Measurements from ENCODE around the gene JAKMIP1. TPM values are rescaled to one million over a fixed set of nuclear protein-coding genes. Genes with fewer than 3 reads are reported as not detected.

Gene JAKMIP1
- total RNA-seq, 2 experiments from 2014 or later: 2.0 to 2.1 TPM

GRCh38 chr4:6230502-6230785, 30.1 kb upstream of the JAKMIP1 start:
- no peaks in the 10 kb centered on the region for H3K9me3 Mint-ChIP-seq
- H3K4me3 Mint-ChIP-seq: no peak overlapping the region
- no peaks in the 10 kb centered on the region for H3K36me3 Mint-ChIP-seq (ENCODE audit: low read depth)
- Histone ChIP-seq H3K27ac (ENCODE audit: low read depth in 1 of 2, low read length in 2 of 2) (no peak overlapping the region), H3K4me3 (ENCODE audit: low read length) (no peak overlapping the region), H3K4me1 (ENCODE audit: insufficient read depth, low read length) (no peaks in the 10 kb centered on the region), H3K9me3 (ENCODE audit: control insufficient read depth in 1 of 2, insufficient read depth in 1 of 2, low read length in 2 of 2) (no peaks in the 10 kb centered on the region), H3K27me3 (ENCODE audit: control insufficient read depth in 1 of 2, insufficient read depth in 2 of 2, low read length in 2 of 2) (peaks cover 0 to 4% of the 10 kb centered on the region in 2 experiments), H3K36me3 (ENCODE audit: insufficient read depth, low read length) (no peaks in the 10 kb centered on the region)
- CTCF ChIA-PET: no interaction called here
- no peaks in the 10 kb centered on the region for H3K4me1 Mint-ChIP-seq (ENCODE audit: low read depth)
- no peak overlapping the region for H3K27ac Mint-ChIP-seq
- TF ChIP-seq, protein P1, sequence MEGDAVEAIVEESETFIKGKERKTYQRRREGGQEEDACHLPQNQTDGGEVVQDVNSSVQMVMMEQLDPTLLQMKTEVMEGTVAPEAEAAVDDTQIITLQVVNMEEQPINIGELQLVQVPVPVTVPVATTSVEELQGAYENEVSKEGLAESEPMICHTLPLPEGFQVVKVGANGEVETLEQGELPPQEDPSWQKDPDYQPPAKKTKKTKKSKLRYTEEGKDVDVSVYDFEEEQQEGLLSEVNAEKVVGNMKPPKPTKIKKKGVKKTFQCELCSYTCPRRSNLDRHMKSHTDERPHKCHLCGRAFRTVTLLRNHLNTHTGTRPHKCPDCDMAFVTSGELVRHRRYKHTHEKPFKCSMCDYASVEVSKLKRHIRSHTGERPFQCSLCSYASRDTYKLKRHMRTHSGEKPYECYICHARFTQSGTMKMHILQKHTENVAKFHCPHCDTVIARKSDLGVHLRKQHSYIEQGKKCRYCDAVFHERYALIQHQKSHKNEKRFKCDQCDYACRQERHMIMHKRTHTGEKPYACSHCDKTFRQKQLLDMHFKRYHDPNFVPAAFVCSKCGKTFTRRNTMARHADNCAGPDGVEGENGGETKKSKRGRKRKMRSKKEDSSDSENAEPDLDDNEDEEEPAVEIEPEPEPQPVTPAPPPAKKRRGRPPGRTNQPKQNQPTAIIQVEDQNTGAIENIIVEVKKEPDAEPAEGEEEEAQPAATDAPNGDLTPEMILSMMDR (IDR thresholded peaks at IDR 0.05): no peak
- intact Hi-C loops (cut with DNase I, micrococcal nuclease): no loop called here
- POLR2A ChIA-PET: no interaction called here
- DNase-seq: no peak
- peaks cover 15% of the 10 kb centered on the region for H3K27me3 Mint-ChIP-seq
- no peak for ATAC-seq (ENCODE audit: poor library complexity)

GRCh38 chr4:6229671-6230501, 29.5 kb upstream of the JAKMIP1 start:
- Mint-ChIP-seq H3K27ac (no peak overlapping the region), H3K4me1 (ENCODE audit: low read depth) (no peaks in the 10 kb centered on the region), H3K27me3 (peaks cover 20% of the 10 kb centered on the region), H3K4me3 (no peak overlapping the region), H3K36me3 (ENCODE audit: low read depth) (no peaks in the 10 kb centered on the region), H3K9me3 (no peaks in the 10 kb centered on the region)
- Histone ChIP-seq H3K9me3 (ENCODE audit: control insufficient read depth in 1 of 2, insufficient read depth in 1 of 2, low read length in 2 of 2) (no peaks in the 10 kb centered on the region), H3K27ac (ENCODE audit: low read depth in 1 of 2, low read length in 2 of 2) (no peak overlapping the region), H3K4me3 (ENCODE audit: low read length) (no peak overlapping the region), H3K36me3 (ENCODE audit: insufficient read depth, low read length) (no peaks in the 10 kb centered on the region), H3K27me3 (ENCODE audit: control insufficient read depth in 1 of 2, insufficient read depth in 2 of 2, low read length in 2 of 2) (peaks cover 3 to 4% of the 10 kb centered on the region in 2 experiments), H3K4me1 (ENCODE audit: insufficient read depth, low read length) (no peaks in the 10 kb centered on the region)
- ChIA-PET CTCF (no interaction called here), POLR2A (no interaction called here)
- DNase-seq (no peak), ATAC-seq (ENCODE audit: poor library complexity) (no peak)
- TF ChIP-seq, protein P1 (IDR thresholded peaks at IDR 0.05): no peak
- intact Hi-C loops (cut with DNase I, micrococcal nuclease): no loop called here

DNA sequence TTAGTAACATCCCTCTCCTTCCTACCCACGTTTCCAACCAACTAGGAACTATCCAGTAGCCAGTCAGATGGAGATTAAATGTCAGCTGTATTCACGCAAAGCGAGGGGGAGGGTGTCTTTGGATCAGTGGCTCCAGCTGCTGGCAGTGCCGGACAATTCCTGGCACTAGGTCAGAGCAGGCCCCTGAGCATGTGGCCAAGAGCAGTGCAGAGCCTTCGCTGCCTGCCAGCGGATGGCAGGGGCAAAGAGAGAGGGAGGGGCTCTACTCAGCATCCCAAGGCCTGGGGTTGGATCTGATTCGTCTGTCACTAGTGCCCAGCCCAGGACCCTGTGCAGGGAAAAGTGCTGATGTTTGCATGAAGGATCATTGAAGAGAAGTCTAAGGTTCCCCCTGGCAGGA, 28.7 kb upstream of the JAKMIP1 start:
- Histone ChIP-seq H3K4me3 (ENCODE audit: low read length) (no peak overlapping the region), H3K27me3 (ENCODE audit: control insufficient read depth in 1 of 2, insufficient read depth in 2 of 2, low read length in 2 of 2) (peaks cover 7 to 8% of the 10 kb centered on the region in 2 experiments), H3K27ac (ENCODE audit: low read depth in 1 of 2, low read length in 2 of 2) (no peak overlapping the region), H3K9me3 (ENCODE audit: control insufficient read depth in 1 of 2, insufficient read depth in 1 of 2, low read length in 2 of 2) (no peaks in the 10 kb centered on the region), H3K36me3 (ENCODE audit: insufficient read depth, low read length) (no peaks in the 10 kb centered on the region), H3K4me1 (ENCODE audit: insufficient read depth, low read length) (no peaks in the 10 kb centered on the region)
- no peaks in the 10 kb centered on the region for H3K4me1 Mint-ChIP-seq (ENCODE audit: low read depth)
- intact Hi-C loops (cut with DNase I, micrococcal nuclease): no loop called here
- H3K27me3 Mint-ChIP-seq: peaks cover 26% of the 10 kb centered on the region
- H3K27ac Mint-ChIP-seq: no peak overlapping the region
- CTCF ChIA-PET: no interaction called here
- no peak overlapping the region for H3K4me3 Mint-ChIP-seq
- DNase-seq: no peak
- POLR2A ChIA-PET: no interaction called here
- no peaks in the 10 kb centered on the region for H3K36me3 Mint-ChIP-seq (ENCODE audit: low read depth)
- no peaks in the 10 kb centered on the region for H3K9me3 Mint-ChIP-seq
- TF ChIP-seq, protein P1 (IDR thresholded peaks at IDR 0.05): no peak
- ATAC-seq (ENCODE audit: poor library complexity): no peak
